GM23338 (cell line): ENCODE results near the gene TMEM273.

Experiments used
- CTCF ChIP-seq, 2 experiments: fragments of 200-600 bp in 1 of 2; sonication (generic) in 1 of 2; conservative IDR thresholded peaks; 2 replicates each; pipeline versions ENCODE4 v1.5.1 to v1.6.1; 2016 to 2017; ENCODE audit warnings: antibody characterized with exemption in 2 of 2, low read depth in 2 of 2, mild to moderate bottlenecking in 2 of 2, moderate library complexity in 1 of 2
- ETS1 ChIP-seq: IDR thresholded peaks from 2 replicates; pipeline ENCODE4 v1.6.1; 2016; ENCODE audit warnings: antibody characterized with exemption
- EZH2 ChIP-seq: fragments of 200-600 bp; sonication (generic); IDR thresholded peaks from one replicate; pipeline ENCODE4 v1.8.0; 2017; ENCODE audit warnings: antibody characterized with exemption, mild to moderate bottlenecking, low read depth; ENCODE audit not compliant: unreplicated experiment
- EZH2phosphoT487 ChIP-seq: fragments of 200-600 bp; sonication (generic); IDR thresholded peaks from one replicate; pipeline ENCODE4 v1.8.1; 2018; ENCODE audit warnings: antibody characterized with exemption; ENCODE audit not compliant: unreplicated experiment
- JUNB ChIP-seq: IDR thresholded peaks from one replicate; pipeline ENCODE4 v1.6.1; 2016; ENCODE audit warnings: antibody characterized with exemption; ENCODE audit not compliant: unreplicated experiment
- POLR2AphosphoS5 ChIP-seq: IDR thresholded peaks from 2 replicates; pipeline ENCODE4 v1.6.1; 2016; ENCODE audit warnings: antibody characterized with exemption, low read depth
- REST ChIP-seq: IDR thresholded peaks from one replicate; pipeline ENCODE4 v1.6.1; 2018; ENCODE audit warnings: antibody characterized with exemption; ENCODE audit not compliant: unreplicated experiment
- STAT1 ChIP-seq: IDR thresholded peaks from one replicate; pipeline ENCODE4 v1.6.1; 2016; ENCODE audit warnings: antibody characterized with exemption; ENCODE audit not compliant: unreplicated experiment

- TF ChIP-seq STAT1 (no peak), CTCF (conservative IDR thresholded peaks at IDR 0.05; ENCODE audit: low read depth in 2 of 2) (no peak), EZH2phosphoT487 (no peak), ETS1 (no peak), REST (no peak), JUNB (no peak), POLR2AphosphoS5 (no peak), EZH2 (no peak)
These were observed 58.8 kb downstream of the TMEM273 start for GRCh38 chr10:49129376-49129775.
